Body of pancreas (tissue), 4 donors: ENCODE measurements around the gene SV2B.

Experiments
- CTCF ChIP-seq, 7 experiments: fragments of 450-650 bp in 4 of 7; fragments of 200-600 bp in 3 of 7; sonication (generic) in 3 of 7; IDR thresholded peaks; one replicate each; pipeline ENCODE4 v1.5.1; 2016 to 2019; ENCODE audit warnings: antibody characterized with exemption in 7 of 7
- POLR2A ChIP-seq, 3 donors: fragments of 450-650 bp; IDR thresholded peaks; one replicate each; pipeline ENCODE4 v1.6.1; 2016; ENCODE audit warnings: antibody characterized with exemption in 3 of 3, mild to moderate bottlenecking in 2 of 3

GRCh38 chr15:91193378-91193720 is 93.3 kb downstream of the SV2B start:
- no peak for TF ChIP-seq CTCF (IDR thresholded peaks at IDR 0.05)
- no peak for TF ChIP-seq POLR2A (IDR thresholded peaks at IDR 0.05)
